HEK293T (cell line): Measurements from ENCODE around the gene TSC2.
"Not testable (repeated sequence)": the region's sequence is repeated elsewhere in the genome, so short reads cannot be mapped to it uniquely, and the experiment has no call there.

Experiments
- ARNT ChIP-seq: fragments of 450-650 bp; IDR thresholded peaks from 2 replicates; pipeline ENCODE4 v1.6.1; 2017; ENCODE audit warnings: mild to moderate bottlenecking
- BHLHE40 ChIP-seq: fragments of 450-650 bp; IDR thresholded peaks from 2 replicates; pipeline ENCODE4 v1.6.1; 2016; ENCODE audit warnings: mild to moderate bottlenecking, moderate library complexity, borderline replicate concordance
- FOXA1 ChIP-seq: fragments of 450-650 bp; IDR thresholded peaks from 2 replicates; pipeline ENCODE4 v1.6.1; 2016; ENCODE audit warnings: mild to moderate bottlenecking
- FOXK2 ChIP-seq: fragments of 450-650 bp; IDR thresholded peaks from 2 replicates; pipeline ENCODE4 v1.6.1; 2016; ENCODE audit warnings: mild to moderate bottlenecking
- L3MBTL2 ChIP-seq: fragments of 450-650 bp; conservative IDR thresholded peaks from 2 replicates; pipeline ENCODE4 v1.6.1; 2016; ENCODE audit warnings: mild to moderate bottlenecking
- PKNOX1 ChIP-seq: fragments of 450-650 bp; IDR thresholded peaks from 2 replicates; pipeline ENCODE4 v1.6.1; 2016
- SP1 ChIP-seq: fragments of 450-650 bp; IDR thresholded peaks from 2 replicates; pipeline ENCODE4 v1.6.1; 2017
- SUZ12 ChIP-seq: fragments of 450-650 bp; IDR thresholded peaks from 2 replicates; pipeline ENCODE4 v1.6.1; 2016; ENCODE audit warnings: mild to moderate bottlenecking
- TARDBP ChIP-seq: fragments of 450-650 bp; IDR thresholded peaks from 2 replicates; pipeline ENCODE4 v1.6.1; 2016
- ZNF384 ChIP-seq: fragments of 450-650 bp; IDR thresholded peaks from 2 replicates; pipeline ENCODE4 v1.6.1; 2016

GRCh38 chr16:2112539-2113106, 64.8 kb downstream of the TSC2 start:
- not testable (repeated sequence) for TF ChIP-seq BHLHE40, FOXA1, ZNF384, SP1, SUZ12, L3MBTL2, FOXK2, PKNOX1, ARNT, TARDBP
